Suprapubic skin (tissue), 3 donors: ENCODE data around the gene ACOT2.

Experiments used
- CTCF ChIP-seq, 2 donors: fragments of 200-600 bp in 1 of 2; fragments of 450-650 bp in 1 of 2; sonication (generic) in 1 of 2; IDR thresholded peaks; one replicate each; pipeline ENCODE4 v1.5.1; 2016 to 2019; ENCODE audit warnings: antibody characterized with exemption in 2 of 2, mild to moderate bottlenecking in 1 of 2, moderate library complexity in 1 of 2
- POLR2AphosphoS5 ChIP-seq, 3 donors: sonication (generic); formaldehyde crosslinking; IDR thresholded peaks; one replicate each; pipeline ENCODE4 v1.6.1; 2017; ENCODE audit warnings: antibody characterized with exemption in 3 of 3

GRCh38 chr14:73612339-73613045 is 43.5 kb downstream of the ACOT2 start, which contains the start of gene ACOT6:
- TF ChIP-seq CTCF (IDR thresholded peaks at IDR 0.05) (no peak), POLR2AphosphoS5 (IDR thresholded peaks at IDR 0.05) (no peak)
